Loucy (cell line): Measurements from ENCODE around the gene RUFY1.

Experiments used
- CTCF ChIP-seq: fragments of 200-600 bp; sonication (generic); conservative IDR thresholded peaks from 2 replicates; pipeline ENCODE4 v1.5.1; 2014; ENCODE audit warnings: mild to moderate bottlenecking, antibody characterized with exemption, low read length
- EZH2phosphoT487 ChIP-seq: fragments of 200-600 bp; IDR thresholded peaks from 2 replicates; pipeline ENCODE4 v1.6.1; 2018; ENCODE audit warnings: antibody characterized with exemption, mild to moderate bottlenecking, moderate library complexity, borderline replicate concordance

GRCh38 chr5:179619776-179620175 lies 69.4 kb downstream of the RUFY1 start:
- no peak for TF ChIP-seq CTCF
- no peak for TF ChIP-seq EZH2phosphoT487
